Adrenal gland (tissue), 12 donors: ENCODE results near the gene CNNM2. TPM values are rescaled to one million over a fixed set of nuclear protein-coding genes. Genes with fewer than 3 reads are reported as not detected.
"Not testable (repeated sequence)": the region's sequence is repeated elsewhere in the genome, so short reads cannot be mapped to it uniquely, and the experiment has no call there.

ENCODE experiments used
- DNase-seq, 7 donors: peaks; one replicate each; pipeline ENCODE4 v3.0.0-alpha.2; 2019 to 2020
- H3K27ac ChIP-seq, 5 donors: fragments of 200-600 bp; sonication (generic) in 4 of 5; 1 replicate in 3 of 5; 2 replicates in 2 of 5; pipeline versions ENCODE4 v1.5.1 to v1.8.0; 2016 to 2020; ENCODE audit warnings: mild to moderate bottlenecking in 1 of 5
- H3K27me3 ChIP-seq: fragments of 200-600 bp; 2 replicates; pipeline ENCODE4 v1.8.0; 2021
- H3K36me3 ChIP-seq, 2 donors: fragments of 200-600 bp; replicated peaks in 1 of 2; 1 replicate in 1 of 2; 2 replicates in 1 of 2; pipeline versions ENCODE4 v1.5.1 to v1.8.0; 2018 to 2022
- H3K4me1 ChIP-seq, 2 donors: fragments of 200-600 bp; replicated peaks in 1 of 2; 1 replicate in 1 of 2; 2 replicates in 1 of 2; pipeline versions ENCODE4 v1.5.1 to v1.8.0; 2018 to 2021
- H3K4me3 ChIP-seq, 4 donors: fragments of 200-600 bp; sonication (generic) in 3 of 4; one replicate each; pipeline ENCODE4 v1.5.1; 2016 to 2018
- H3K9me3 ChIP-seq, 3 donors: fragments of 200-600 bp; sonication (generic) in 1 of 3; replicated peaks in 1 of 3; 1 replicate in 2 of 3; 2 replicates in 1 of 3; pipeline versions ENCODE4 v1.5.1 to v1.8.0; 2016 to 2021
- CTCF ChIP-seq, 6 experiments: fragments of 450-650 bp in 4 of 6; fragments of 200-600 bp in 2 of 6; sonication (generic) in 1 of 6; IDR thresholded peaks; 1 replicate in 5 of 6; 2 replicates in 1 of 6; pipeline versions ENCODE4 v1.5.1 to v1.8.0; 2016 to 2021; ENCODE audit warnings: antibody characterized with exemption in 6 of 6, mild to moderate bottlenecking in 2 of 6, moderate library complexity in 1 of 6
- POLR2A ChIP-seq, 2 donors: fragments of 450-650 bp; IDR thresholded peaks; one replicate each; pipeline ENCODE4 v1.6.1; 2017; ENCODE audit warnings: antibody characterized with exemption in 2 of 2, mild to moderate bottlenecking in 2 of 2, moderate library complexity in 1 of 2
- WGBS, 4 donors: extraction: QIAGEN DNeasy Blood & Tissue Kit in 2 of 4; methylation state at CpG; one replicate each; pipeline versions ENCODE4 v1.1.5 to v1.1.7; 2013 to 2017; 5-methylcytosine and 5-hydroxymethylcytosine counted together
- intact Hi-C, 2 donors: fragments of 100-400 bp; cut with DNase I; formaldehyde crosslinking; loops; one replicate each; pipeline versions ENCODE4 v1.14.1 to v1.15.0; 2022 to 2023
- polyA plus RNA-seq, 3 donors: library from polyadenylated mRNA; stranded (reverse); fragments of 200-250 nt in 2 of 3; fragments of 350-450 nt in 1 of 3; fragmentation: Illumina TruSeq in 1 of 3; extraction: RNeasy Lipid Tissue Mini Kit (QIAGEN cat#74804) in 1 of 3; gene quantifications; one replicate each; pipeline ENCODE4 v1.2.3, GENCODE V29; 2013 to 2014
- total RNA-seq, 9 donors: library from RNA; depleted of rRNA in 4 of 9; stranded (reverse); fragments of >200 nt in 4 of 9; fragments of 120-200 nt in 1 of 9; fragmentation: NEBNext Ultra II Directional in 1 of 9; extraction: Animal tissue kit (Norgen Biotek cat#: 25700) in 1 of 9; gene quantifications; one replicate each; pipeline versions ENCODE4 v1.1.0 to v1.2.4, GENCODE V29; 2013 to 2023
- donor health status: healthy with polysubstance abuse.
- donor health status: Bipolar disorder and iron deficiency.
- donor health status: DM: yes; HTN: yes; CAD: no.
- donor health status: DM: no; HTN: no; CAD: no.
- donor health status: DM: no; HTN: no; CAD: no.
- donor health status: DM: yes; HTN: yes; CAD: no.

CNNM2 gene
- total and polyA plus RNA-seq, 12 donors: 5.4 to 52.0 (median 36.6) TPM

GRCh38 chr10:102975483-102976379 lies 57.6 kb downstream of the CNNM2 start:
- 36 to 48% (median 41%) methylated on average over 2 of the region's 2 CpGs for WGBS, 4 donors
- H3K27ac ChIP-seq: peak overlapping the region in 4 of 5 donors; percentile 31 to 65 (median 46)
- H3K4me3 ChIP-seq: no peak overlapping the region
- no peaks in the 10 kb centered on the region for H3K9me3 ChIP-seq
- no peaks in the 10 kb centered on the region for H3K27me3 ChIP-seq
- H3K36me3 ChIP-seq: no peaks in the 10 kb centered on the region
- peak in 2 of 7 donors; percentile 31 to 47 for DNase-seq
- H3K4me1 ChIP-seq: peaks cover 6 to 35% of the 10 kb centered on the region in 2 donors
- intact Hi-C loops: no loop called here
- TF ChIP-seq CTCF (IDR thresholded peaks at IDR 0.05): peak in 1 of 6 experiments; percentile 12
- TF ChIP-seq POLR2A (IDR thresholded peaks at IDR 0.05): peak in 1 of 2 donors; percentile 36

GRCh38 chr10:102976380-102976726 lies 58.3 kb downstream of the CNNM2 start:
- intact Hi-C loops, H3K27me3 ChIP-seq, H3K36me3 ChIP-seq, DNase-seq, H3K9me3 ChIP-seq, H3K4me3 ChIP-seq: not testable (repeated sequence)
- WGBS, 4 donors: 56 to 82% (median 77%) methylated on average over 3 of the region's 3 CpGs
- Histone ChIP-seq H3K4me1 (peaks cover 6 to 29% of the 10 kb centered on the region in 2 donors), H3K27ac (peak overlapping the region in 1 of 5 donors; percentile 65)

DNA sequence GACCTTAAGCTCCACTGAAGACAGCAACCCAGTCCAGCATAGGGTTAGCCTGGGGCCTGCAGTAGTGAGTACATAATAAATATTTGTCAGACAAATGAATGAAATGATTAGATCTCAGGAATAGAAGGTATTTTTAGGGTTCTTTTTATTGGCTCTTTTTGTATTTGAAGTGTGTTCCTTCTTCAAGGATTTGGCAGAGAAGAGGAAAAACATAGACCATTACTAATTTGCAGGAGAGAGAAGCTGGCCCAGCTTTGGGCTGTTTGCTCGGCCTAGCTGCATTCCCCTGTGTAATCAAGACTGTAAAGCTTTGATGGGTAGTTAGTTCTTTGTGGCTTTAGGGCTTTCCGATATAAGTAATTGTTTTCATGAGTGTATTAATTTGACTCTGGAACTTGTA lies 64.2 kb downstream of the CNNM2 start:
- H3K4me1 ChIP-seq: peaks cover 14 to 25% of the 10 kb centered on the region in 2 donors
- DNase-seq: no peak
- intact Hi-C loops: no loop called here
- TF ChIP-seq POLR2A (IDR thresholded peaks at IDR 0.05): no peak
- no peak for TF ChIP-seq CTCF (IDR thresholded peaks at IDR 0.05)
- no peaks in the 10 kb centered on the region for H3K9me3 ChIP-seq
- H3K4me3 ChIP-seq: no peak overlapping the region
- no peaks in the 10 kb centered on the region for H3K27me3 ChIP-seq
- no peaks in the 10 kb centered on the region for H3K36me3 ChIP-seq
- 49 to 59% (median 56%) methylated on average over 2 of the region's 2 CpGs for WGBS, 4 donors
- peak overlapping the region in 2 of 5 donors; percentile 13 to 34 for H3K27ac ChIP-seq

GRCh38 chr10:102984086-102984485 lies 66.0 kb downstream of the CNNM2 start:
- no peak overlapping the region for H3K4me3 ChIP-seq

More at GRCh38 chr10:102984086-102984485, 66.0 kb downstream of the CNNM2 start:
- Histone ChIP-seq H3K27ac (no peak overlapping the region), H3K9me3 (no peaks in the 10 kb centered on the region), H3K36me3 (no peaks in the 10 kb centered on the region), H3K4me1 (peaks cover 14 to 34% of the 10 kb centered on the region in 2 donors), H3K27me3 (no peaks in the 10 kb centered on the region)
- DNase-seq: no peak
- TF ChIP-seq CTCF (IDR thresholded peaks at IDR 0.05) (no peak), POLR2A (IDR thresholded peaks at IDR 0.05) (no peak)
- 95 to 99% (median 96%) methylated on average over 1 of the region's 1 CpG for WGBS, 4 donors
- intact Hi-C loops: no loop called here
